ENCODE results near the gene ASTN1.

- no peak for TF ChIP-seq CTCF (conservative IDR thresholded peaks at IDR 0.05; ENCODE audit: low read length)
- no peak for TF ChIP-seq EZH2phosphoT487 (IDR thresholded peaks at IDR 0.05; ENCODE audit: borderline replicate concordance, low read depth, low read length)
Observed at GRCh38 chr1:176923283-176923682, 241.2 kb downstream of the ASTN1 start.

Measured in OCI-LY7 (cell line).